Transverse colon (tissue), 4 donors: ENCODE measurements around the gene IP6K1.

Source experiments
- POLR2A ChIP-seq: fragments of 450-650 bp; IDR thresholded peaks from one replicate; pipeline ENCODE4 v1.6.1; 2016; ENCODE audit warnings: antibody characterized with exemption, mild to moderate bottlenecking, moderate library complexity
- POLR2AphosphoS5 ChIP-seq, 3 donors: sonication (generic); formaldehyde crosslinking; IDR thresholded peaks; one replicate each; pipeline ENCODE4 v1.6.1; 2016; ENCODE audit warnings: antibody characterized with exemption in 3 of 3
- TF ChIP-seq, protein P1 (sequence below), 5 experiments: fragments of 200-600 bp in 3 of 5; fragments of 450-650 bp in 2 of 5; sonication (generic) in 3 of 5; IDR thresholded peaks; 1 replicate in 2 of 5; 2 replicates in 3 of 5; pipeline ENCODE4 v1.5.1; 2016 to 2017; ENCODE audit warnings: antibody characterized with exemption in 5 of 5, inconsistent platforms in 3 of 5, mild to moderate bottlenecking in 2 of 5, moderate library complexity in 1 of 5

DNA sequence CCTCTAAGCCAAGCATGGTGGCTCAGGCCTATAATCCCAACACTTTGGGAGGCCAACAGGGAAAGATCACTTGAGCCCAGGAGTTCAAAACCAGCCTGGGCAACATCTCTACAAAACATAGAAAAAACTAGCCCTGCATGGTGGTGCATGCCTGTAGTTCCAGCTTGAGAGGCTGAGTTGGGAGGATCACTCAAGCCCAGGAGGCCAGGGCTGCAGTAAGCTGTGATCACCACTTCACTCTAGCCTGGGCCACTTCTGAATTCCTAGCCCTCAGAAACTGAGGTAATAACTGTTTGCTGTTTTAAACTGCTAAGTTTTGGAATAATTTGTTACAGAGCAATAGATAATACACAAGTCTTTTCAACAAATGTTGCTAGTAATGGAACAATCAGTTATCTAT is 16.4 kb downstream of the IP6K1 start:
- TF ChIP-seq, protein P1, sequence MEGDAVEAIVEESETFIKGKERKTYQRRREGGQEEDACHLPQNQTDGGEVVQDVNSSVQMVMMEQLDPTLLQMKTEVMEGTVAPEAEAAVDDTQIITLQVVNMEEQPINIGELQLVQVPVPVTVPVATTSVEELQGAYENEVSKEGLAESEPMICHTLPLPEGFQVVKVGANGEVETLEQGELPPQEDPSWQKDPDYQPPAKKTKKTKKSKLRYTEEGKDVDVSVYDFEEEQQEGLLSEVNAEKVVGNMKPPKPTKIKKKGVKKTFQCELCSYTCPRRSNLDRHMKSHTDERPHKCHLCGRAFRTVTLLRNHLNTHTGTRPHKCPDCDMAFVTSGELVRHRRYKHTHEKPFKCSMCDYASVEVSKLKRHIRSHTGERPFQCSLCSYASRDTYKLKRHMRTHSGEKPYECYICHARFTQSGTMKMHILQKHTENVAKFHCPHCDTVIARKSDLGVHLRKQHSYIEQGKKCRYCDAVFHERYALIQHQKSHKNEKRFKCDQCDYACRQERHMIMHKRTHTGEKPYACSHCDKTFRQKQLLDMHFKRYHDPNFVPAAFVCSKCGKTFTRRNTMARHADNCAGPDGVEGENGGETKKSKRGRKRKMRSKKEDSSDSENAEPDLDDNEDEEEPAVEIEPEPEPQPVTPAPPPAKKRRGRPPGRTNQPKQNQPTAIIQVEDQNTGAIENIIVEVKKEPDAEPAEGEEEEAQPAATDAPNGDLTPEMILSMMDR (IDR thresholded peaks at IDR 0.05) = no peak
- no peak for TF ChIP-seq POLR2A
- TF ChIP-seq POLR2AphosphoS5 (IDR thresholded peaks at IDR 0.05) = no peak
